Aorta (tissue), 5 donors: ENCODE results near the gene FOXE3. TPM values are rescaled to one million over a fixed set of nuclear protein-coding genes. Genes with fewer than 3 reads are reported as not detected.
A peak's percentile ranks its signal among the peaks of the same experiment; 100 is the strongest.
"Not testable (repeated sequence)": the region's sequence is repeated elsewhere in the genome, so short reads cannot be mapped to it uniquely, and the experiment has no call there.

Experiments
- ATAC-seq: fragments of 200-7000 bp; cut with Tn5 transposase; one replicate; pipeline ENCODE4 v1.9.1; 2022; ENCODE audit warnings: moderate library complexity; ENCODE audit not compliant: low FRiP score
- DNase-seq, 2 donors: peaks; one replicate each; pipeline ENCODE4 v3.0.0-alpha.2; 2020
- H3K27ac ChIP-seq, 2 donors: one replicate each; pipeline ENCODE4 v1.5.1; 2013; ENCODE audit warnings: low read length in 2 of 2, mild to moderate bottlenecking in 2 of 2, moderate library complexity in 2 of 2, control low read depth in 1 of 2, inconsistent platforms in 1 of 2, low read depth in 1 of 2
- H3K27me3 ChIP-seq, 2 donors: one replicate each; pipeline ENCODE4 v1.6.1; 2013; ENCODE audit warnings: control low read depth in 1 of 2, low read length in 1 of 2, mild to moderate bottlenecking in 1 of 2, moderate library complexity in 1 of 2; ENCODE audit not compliant: insufficient read depth in 2 of 2, control insufficient read depth in 1 of 2
- H3K36me3 ChIP-seq, 2 donors: one replicate each; pipeline ENCODE4 v1.6.1; 2013; ENCODE audit warnings: control low read depth in 1 of 2, low read length in 1 of 2, mild to moderate bottlenecking in 1 of 2; ENCODE audit not compliant: insufficient read depth in 2 of 2, control insufficient read depth in 1 of 2
- H3K4me1 ChIP-seq, 2 donors: one replicate each; pipeline ENCODE4 v1.6.1; 2013; ENCODE audit warnings: low read length in 2 of 2, control low read depth in 1 of 2, mild to moderate bottlenecking in 1 of 2, moderate library complexity in 1 of 2; ENCODE audit not compliant: insufficient read depth in 2 of 2, control insufficient read depth in 1 of 2
- H3K4me3 ChIP-seq, 2 donors: one replicate each; pipeline ENCODE4 v1.5.1; 2013; ENCODE audit warnings: low read length in 2 of 2, control low read depth in 1 of 2, mild to moderate bottlenecking in 1 of 2
- H3K9me3 ChIP-seq: one replicate; pipeline ENCODE4 v1.6.1; 2013; ENCODE audit warnings: mild to moderate bottlenecking, low read length; ENCODE audit not compliant: control insufficient read depth
- WGBS, 2 donors: extraction: QIAGEN DNeasy Blood & Tissue Kit; methylation state at CpG; one replicate each; pipeline ENCODE4 v1.1.7; 2013; 5-methylcytosine and 5-hydroxymethylcytosine counted together
- intact Hi-C, 2 donors: fragments of 100-400 bp; cut with DNase I; formaldehyde crosslinking; loops; one replicate each; pipeline versions ENCODE4 v1.14.2 to v1.15.0; 2022
- polyA plus RNA-seq, 2 donors: library from polyadenylated mRNA; stranded (reverse); fragments of 200-250 nt; gene quantifications; one replicate each; pipeline ENCODE4 v1.2.3, GENCODE V29; 2013
- total RNA-seq, 2 donors: library from RNA; stranded (reverse); fragmentation: NEBNext Ultra II Directional; extraction: Animal tissue kit (Norgen Biotek cat#: 25700); gene quantifications; one replicate each; pipeline ENCODE4 v1.2.1, GENCODE V29; 2021
- donor health status: healthy with polysubstance abuse.
- donor health status: Bipolar disorder and iron deficiency.
- donor health status: DM: no; HTN: no; CAD: no.
- donor health status: DM: no; HTN: no; CAD: no.
- donor health status: DM: yes; HTN: yes; CAD: no.

The FOXE3 gene
- total and polyA plus RNA-seq, 4 donors: not detected

DNA sequence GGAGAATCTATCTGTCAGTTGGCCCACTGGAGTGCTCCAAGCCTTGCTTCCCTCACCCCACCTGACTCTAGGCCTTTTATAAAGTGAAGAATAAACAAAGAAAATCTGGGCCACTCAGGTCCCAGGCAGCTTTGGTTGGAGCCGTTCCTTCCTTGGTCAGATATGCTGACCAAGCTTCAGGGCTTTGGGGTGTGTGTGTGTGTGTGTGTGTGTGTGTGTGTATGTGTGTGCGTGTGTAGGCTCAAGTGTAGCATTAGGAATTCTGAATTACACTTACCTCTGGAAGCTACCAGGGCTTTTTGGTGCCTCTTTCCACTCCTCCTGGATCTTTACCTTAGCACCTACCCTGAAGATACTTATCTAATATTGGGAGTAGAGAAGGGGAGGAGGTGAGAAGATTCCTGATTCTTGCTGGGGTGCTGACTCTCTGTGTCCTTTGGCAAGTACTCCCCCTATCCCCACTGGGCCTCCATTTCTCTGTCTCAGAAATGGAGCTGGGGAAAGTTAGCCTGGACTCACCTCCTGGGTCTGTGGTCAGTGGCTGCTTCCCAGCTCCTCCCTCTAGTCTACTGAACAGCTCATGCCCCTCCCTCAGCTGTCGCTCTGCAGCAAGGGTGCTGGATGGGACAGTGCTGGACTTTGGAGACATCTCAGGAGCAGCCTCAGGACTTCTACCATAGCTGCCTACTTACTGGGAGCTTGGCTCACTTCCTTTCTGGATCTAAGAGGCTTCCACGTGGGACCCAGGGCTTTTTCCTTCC lies 32.6 kb downstream of the FOXE3 start:
- Histone ChIP-seq H3K4me1 (no peaks in the 10 kb centered on the region), H3K27me3 (no peaks in the 10 kb centered on the region), H3K36me3 (no peaks in the 10 kb centered on the region), H3K4me3 (no peak overlapping the region), H3K9me3 (no peaks in the 10 kb centered on the region), H3K27ac (no peak overlapping the region)
- ATAC-seq (no peak), DNase-seq (peak in 1 of 2 donors; percentile 34)
- intact Hi-C loops: no loop called here
- 45 to 47% methylated on average over 4 of the region's 4 CpGs for WGBS, 2 donors

DNA sequence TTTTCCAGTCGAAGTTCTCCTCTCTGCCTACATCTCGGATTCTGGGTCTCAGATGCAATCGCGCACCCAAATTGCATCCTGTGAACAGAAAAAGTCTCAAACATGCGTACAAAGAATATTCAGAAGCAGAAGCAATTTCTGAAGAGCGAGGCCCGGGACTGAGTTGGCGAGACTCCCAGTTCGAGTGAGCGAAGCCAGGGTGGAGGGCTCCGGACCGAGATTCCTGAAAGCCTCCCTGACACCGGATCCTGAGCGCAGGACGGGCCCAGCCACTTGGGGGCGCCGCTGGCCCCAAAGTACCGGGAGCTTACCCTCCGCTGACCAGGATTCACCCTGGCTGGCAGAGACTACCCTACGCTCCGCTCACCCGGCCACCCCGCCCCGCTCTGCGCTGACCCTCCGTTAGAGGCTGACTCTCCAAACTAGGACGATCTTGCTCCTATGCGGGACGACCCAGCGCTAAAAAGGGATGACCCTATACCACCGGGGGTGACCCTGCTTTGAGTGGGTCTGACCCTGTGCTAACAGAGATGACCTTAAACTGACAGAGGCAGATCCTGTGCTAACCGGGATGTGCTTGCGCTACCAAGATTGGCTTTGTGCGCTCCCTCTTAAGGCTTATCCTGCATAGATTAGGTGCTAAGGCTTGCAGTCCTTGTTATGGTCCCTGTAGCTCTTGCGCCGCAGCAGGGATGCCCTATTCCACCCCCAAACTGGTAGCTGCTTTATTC lies 33.9 kb downstream of the FOXE3 start:
- no peak for DNase-seq
- Histone ChIP-seq H3K27ac (no peak overlapping the region), H3K27me3 (no peaks in the 10 kb centered on the region), H3K4me1 (no peaks in the 10 kb centered on the region), H3K36me3 (no peaks in the 10 kb centered on the region), H3K9me3 (no peaks in the 10 kb centered on the region), H3K4me3 (no peak overlapping the region)
- WGBS, 2 donors: 69 to 73% methylated on average over 36 of the region's 36 CpGs
- ATAC-seq: peak; percentile 40
- intact Hi-C loops: no loop called here

DNA sequence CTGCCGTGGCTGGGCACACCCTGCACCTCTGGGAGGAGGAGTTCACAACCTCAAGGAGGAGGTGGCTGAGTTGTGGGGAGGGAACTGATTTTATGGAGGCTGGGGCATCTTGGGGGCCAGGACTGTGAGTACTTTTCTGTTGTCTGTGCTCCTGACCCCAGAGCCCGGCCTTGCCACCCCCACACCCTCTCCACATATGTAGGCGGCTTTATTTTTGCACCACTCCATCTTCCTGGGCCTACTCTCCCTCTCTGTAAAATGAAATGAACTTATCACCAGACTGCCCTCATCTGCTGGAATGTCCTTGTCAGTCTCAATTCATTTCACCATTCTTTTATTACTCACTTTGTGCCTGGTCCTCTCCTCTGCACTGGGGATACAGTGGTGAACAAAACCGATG lies 34.5 kb downstream of the FOXE3 start:
- H3K4me3 ChIP-seq: no peak overlapping the region
- 91 to 93% methylated on average over 4 of the region's 4 CpGs for WGBS, 2 donors
- intact Hi-C loops: no loop called here
- H3K27ac ChIP-seq: no peak overlapping the region
- H3K4me1 ChIP-seq: no peaks in the 10 kb centered on the region
- ATAC-seq (no peak), DNase-seq (no peak)
- H3K36me3 ChIP-seq: no peaks in the 10 kb centered on the region
- H3K27me3 ChIP-seq: no peaks in the 10 kb centered on the region
- H3K9me3 ChIP-seq: no peaks in the 10 kb centered on the region

DNA sequence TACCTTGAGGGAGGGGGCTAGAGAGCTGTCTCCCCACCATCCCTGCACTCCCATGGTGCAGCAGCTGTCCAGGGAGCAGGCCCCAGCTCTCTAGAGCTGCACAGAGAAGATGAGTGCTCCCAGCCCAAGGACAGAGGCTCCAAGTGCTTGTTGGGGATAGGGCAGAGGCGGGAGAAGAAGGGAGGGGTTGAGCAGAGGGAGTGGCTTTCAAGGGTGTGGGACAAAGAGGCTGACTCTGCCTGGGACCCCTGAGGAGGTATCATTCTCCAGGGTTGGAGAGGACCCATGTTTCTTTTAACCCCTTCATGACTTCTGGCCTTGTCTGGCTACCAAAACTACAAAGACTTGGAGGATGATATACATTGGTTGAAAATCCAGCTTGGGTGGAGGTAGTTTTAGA lies 36.3 kb downstream of the FOXE3 start:
- no peak overlapping the region for H3K27ac ChIP-seq
- DNase-seq: no peak
- H3K9me3 ChIP-seq: no peaks in the 10 kb centered on the region
- intact Hi-C loops: no loop called here
- no peak overlapping the region for H3K4me3 ChIP-seq
- no peaks in the 10 kb centered on the region for H3K36me3 ChIP-seq
- H3K27me3 ChIP-seq: no peaks in the 10 kb centered on the region
- ATAC-seq: no peak
- H3K4me1 ChIP-seq: no peaks in the 10 kb centered on the region
- WGBS, 2 donors: 92 to 96% methylated on average over 1 of the region's 1 CpG

DNA sequence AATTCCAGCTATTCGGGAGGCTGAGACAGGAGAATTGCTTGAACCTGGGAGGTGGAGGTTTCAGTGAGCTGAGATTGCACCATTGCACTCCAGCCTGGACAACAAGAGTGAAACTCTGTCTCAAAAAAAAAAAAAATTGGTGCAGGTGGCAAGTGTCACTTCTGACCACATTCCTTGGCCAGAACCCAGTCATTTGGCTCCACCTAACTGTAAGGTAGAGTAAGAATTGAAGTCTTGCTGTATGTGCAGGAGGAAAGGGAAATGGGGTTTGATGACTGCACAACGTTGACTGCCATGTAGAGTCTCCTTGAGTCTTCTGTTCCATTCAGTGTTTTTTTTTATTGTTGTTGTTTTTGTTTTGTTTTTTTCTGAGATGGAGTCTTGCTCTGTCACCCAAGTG lies 37.8 kb downstream of the FOXE3 start:
- 89% methylated on average over 2 of the region's 2 CpGs for WGBS, 2 donors
- H3K36me3 ChIP-seq, H3K9me3 ChIP-seq, intact Hi-C loops, H3K27ac ChIP-seq, H3K27me3 ChIP-seq, H3K4me1 ChIP-seq, DNase-seq, H3K4me3 ChIP-seq, ATAC-seq: not testable (repeated sequence)

DNA sequence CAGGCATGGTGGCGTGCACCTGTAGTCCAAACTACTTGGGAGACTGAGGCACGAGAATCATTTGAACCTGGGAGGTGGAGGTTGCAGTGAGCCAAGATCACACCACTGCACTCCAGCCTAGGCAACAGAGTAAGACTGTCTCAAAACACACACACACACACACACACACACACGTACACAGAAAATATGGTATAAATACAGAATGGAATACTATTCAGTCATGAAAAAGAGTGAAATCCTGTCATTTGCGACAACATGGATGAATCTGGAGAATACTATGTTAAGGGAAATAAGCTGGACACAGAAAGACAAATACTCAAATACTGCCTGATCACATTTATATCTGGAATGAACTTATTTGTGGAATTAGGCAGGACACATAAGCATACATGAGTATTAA lies 40.2 kb downstream of the FOXE3 start:
- H3K27ac ChIP-seq: no peak overlapping the region
- no peak overlapping the region for H3K4me3 ChIP-seq
- no peaks in the 10 kb centered on the region for H3K4me1 ChIP-seq
- DNase-seq (no peak), ATAC-seq (no peak)
- no peaks in the 10 kb centered on the region for H3K9me3 ChIP-seq
- no peaks in the 10 kb centered on the region for H3K36me3 ChIP-seq
- WGBS, 2 donors: 73 to 88% methylated on average over 4 of the region's 4 CpGs
- intact Hi-C loops: no loop called here
- no peaks in the 10 kb centered on the region for H3K27me3 ChIP-seq

DNA sequence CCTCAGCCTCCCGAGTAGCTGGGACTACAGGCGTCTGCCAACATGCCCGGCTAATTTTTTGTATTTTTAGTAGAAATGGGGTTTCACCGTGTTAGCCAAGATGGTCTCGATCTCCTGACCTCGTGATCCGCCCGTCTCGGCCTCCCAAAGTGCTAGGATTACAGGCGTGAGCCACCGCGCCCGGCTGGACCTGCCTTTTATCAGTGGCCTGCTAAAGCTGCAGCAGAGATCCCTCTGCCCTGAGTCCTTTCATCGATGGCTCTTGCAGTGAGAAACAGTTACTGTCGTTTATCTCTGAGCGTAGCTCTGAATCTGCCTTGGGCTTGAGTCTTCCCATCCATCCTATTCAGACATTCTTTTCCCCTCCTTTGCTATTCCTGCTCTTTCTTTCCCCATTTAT lies 41.5 kb downstream of the FOXE3 start:
- H3K27me3 ChIP-seq, intact Hi-C loops: not testable (repeated sequence)

DNA sequence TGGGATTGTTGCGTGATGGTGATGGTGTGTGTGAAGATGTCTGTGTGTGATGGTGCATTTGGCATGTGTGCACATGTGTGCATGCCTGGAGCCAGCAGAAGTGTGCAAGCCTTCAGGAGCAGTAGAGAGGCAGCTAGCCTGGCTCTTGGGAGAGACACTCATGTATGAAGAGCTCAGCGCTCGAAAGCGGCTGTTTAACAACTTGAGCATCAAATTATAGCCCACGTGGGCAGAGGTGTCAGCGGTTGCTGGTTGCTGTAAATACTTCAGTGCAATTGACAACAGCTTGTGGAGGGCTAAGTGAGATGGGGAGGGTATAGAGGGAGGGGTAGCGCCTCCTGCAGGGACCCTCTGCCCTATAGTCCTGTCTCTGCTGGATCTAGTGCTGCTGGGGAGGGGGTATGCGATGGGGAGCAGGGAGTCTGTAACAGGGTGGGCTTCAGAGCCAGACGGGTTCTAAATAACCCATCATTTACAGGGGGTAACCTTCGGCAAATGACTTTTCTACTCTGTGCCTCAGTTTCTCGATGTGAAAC lies 43.2 kb downstream of the FOXE3 start:
- H3K27ac ChIP-seq: no peak overlapping the region
- no peaks in the 10 kb centered on the region for H3K4me1 ChIP-seq
- H3K4me3 ChIP-seq: no peak overlapping the region
- DNase-seq (no peak), ATAC-seq (no peak)
- intact Hi-C loops: no loop called here
- 42% methylated on average over 11 of the region's 11 CpGs for WGBS, 2 donors
- no peaks in the 10 kb centered on the region for H3K36me3 ChIP-seq
- H3K27me3 ChIP-seq: no peaks in the 10 kb centered on the region
- H3K9me3 ChIP-seq: no peaks in the 10 kb centered on the region

More for the DNA sequence above, 41.5 kb downstream of the FOXE3 start:
- not testable (repeated sequence) for H3K27ac ChIP-seq, ATAC-seq, H3K36me3 ChIP-seq, DNase-seq, H3K4me3 ChIP-seq, H3K9me3 ChIP-seq, H3K4me1 ChIP-seq
- WGBS, 2 donors: 92 to 96% methylated on average over 15 of the region's 16 CpGs

DNA sequence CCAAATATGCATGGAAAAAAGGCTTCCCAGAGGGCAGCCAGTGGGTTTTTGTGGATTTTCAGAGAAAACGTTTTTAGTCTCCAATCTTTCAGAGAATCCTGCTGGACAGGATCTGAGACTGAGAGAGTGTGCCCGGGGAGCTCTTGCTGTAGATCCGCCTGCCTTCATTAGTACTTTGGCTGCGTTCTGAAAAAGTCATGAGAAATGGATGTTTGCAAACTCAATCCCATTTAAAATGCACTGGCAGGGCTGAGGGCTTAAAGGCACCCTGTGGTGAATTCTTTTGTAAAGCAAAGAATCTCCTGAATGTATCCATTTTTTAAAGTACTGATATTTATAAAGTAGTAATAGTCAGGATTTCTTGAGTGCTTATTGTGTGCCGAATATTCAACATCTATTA lies 44.0 kb downstream of the FOXE3 start:
- intact Hi-C loops: no loop called here
- H3K4me3 ChIP-seq: no peak overlapping the region
- H3K36me3 ChIP-seq: no peaks in the 10 kb centered on the region
- ATAC-seq: no peak
- no peak for DNase-seq
- H3K27me3 ChIP-seq: no peaks in the 10 kb centered on the region
- WGBS, 2 donors: 15 to 20% methylated on average over 5 of the region's 5 CpGs
- H3K9me3 ChIP-seq: no peaks in the 10 kb centered on the region
- H3K27ac ChIP-seq: no peak overlapping the region
- no peaks in the 10 kb centered on the region for H3K4me1 ChIP-seq
